ENCODE data around the gene KCNK3. TPM values are rescaled to one million over a fixed set of nuclear protein-coding genes. Genes with fewer than 3 reads are reported as not detected.
"Not testable (repeated sequence)": the region's sequence is repeated elsewhere in the genome, so short reads cannot be mapped to it uniquely, and the experiment has no call there.

Gene KCNK3
- total and polyA plus RNA-seq, 4 donors, result 6.2 to 36.0 (median 24.4) TPM

DNA sequence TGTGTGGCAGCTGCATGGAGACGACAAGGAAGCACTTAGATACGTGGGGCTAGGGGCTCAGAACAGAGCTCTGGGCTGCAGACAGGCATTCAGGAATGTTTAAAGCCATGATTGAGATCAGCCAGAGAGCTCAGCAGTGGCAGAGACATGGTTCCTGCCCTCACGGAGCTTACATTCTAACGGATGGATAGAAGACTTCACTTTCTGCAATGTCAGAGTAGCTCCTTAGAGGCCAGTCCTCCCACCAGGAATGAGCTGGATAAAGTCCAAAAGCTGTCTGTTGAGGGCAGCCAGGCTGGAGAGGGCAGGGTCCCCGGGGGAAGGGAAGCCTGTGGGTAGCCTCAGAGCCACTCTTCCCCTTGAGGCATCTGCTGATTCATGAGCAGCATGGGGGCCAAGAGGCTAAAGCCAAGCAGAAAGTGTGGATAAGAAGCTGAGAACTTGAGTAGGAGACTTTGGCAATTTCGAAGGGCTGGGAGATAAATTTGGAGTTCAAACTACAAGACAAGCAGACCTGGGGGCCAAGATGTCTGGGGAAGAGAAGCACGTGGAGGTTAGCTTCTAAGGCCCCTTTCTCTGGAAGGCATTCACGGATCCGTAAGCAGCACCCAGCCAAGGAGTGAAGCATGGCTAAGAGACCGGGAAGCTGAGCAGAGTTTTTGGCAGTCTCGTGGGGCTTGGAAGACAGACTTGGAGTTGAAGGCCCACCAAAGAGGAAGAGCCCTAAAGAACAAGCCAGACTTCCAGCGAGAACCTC is 41.6 kb upstream of the KCNK3 start:
- Histone ChIP-seq H3K4me3 (ENCODE audit: low read depth, low read length) (no peak overlapping the region), H3K27me3 (ENCODE audit: control insufficient read depth, insufficient read depth, low read length) (no peaks in the 10 kb centered on the region), H3K9me3 (ENCODE audit: control insufficient read depth, insufficient read depth, low read length) (no peaks in the 10 kb centered on the region), H3K36me3 (ENCODE audit: control insufficient read depth, insufficient read depth, low read length) (no peaks in the 10 kb centered on the region), H3K27ac (ENCODE audit: low read depth, low read length) (no peak overlapping the region), H3K4me1 (ENCODE audit: control insufficient read depth, insufficient read depth, low read length) (peaks cover 15% of the 10 kb centered on the region)
- 85% methylated on average over 12 of the region's 12 CpGs for whole genome bisulfite sequencing (ENCODE audit: insufficient coverage)
- DNase-seq (ENCODE audit: low read depth in 4 of 6, low spot score in 6 of 6), result peak in 1 of 6 donors; percentile 43

DNA sequence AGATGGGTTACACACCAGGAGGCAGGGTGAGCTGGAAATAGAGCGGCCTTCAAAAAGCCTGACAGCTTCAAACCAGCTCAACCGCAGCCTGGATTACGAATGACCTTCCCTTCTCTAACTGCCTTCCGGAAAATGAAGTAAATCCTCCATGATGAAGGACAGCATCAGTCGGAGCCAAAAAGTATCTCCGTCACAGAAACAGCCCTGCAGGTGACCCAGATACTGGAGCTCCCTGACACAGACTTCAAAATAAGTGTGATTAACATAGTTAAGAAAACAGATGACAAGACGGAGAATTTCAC is 41.1 kb upstream of the KCNK3 start:
- no peaks in the 10 kb centered on the region for H3K27me3 ChIP-seq (ENCODE audit: control insufficient read depth, insufficient read depth, low read length)
- H3K27ac ChIP-seq (ENCODE audit: low read depth, low read length), result no peak overlapping the region
- H3K4me3 ChIP-seq (ENCODE audit: low read depth, low read length), result no peak overlapping the region
- 100% methylated on average over 3 of the region's 7 CpGs for WGBS (ENCODE audit: insufficient coverage)
- DNase-seq (ENCODE audit: low read depth in 4 of 6, low spot score in 6 of 6), result no peak
- no peaks in the 10 kb centered on the region for H3K9me3 ChIP-seq (ENCODE audit: control insufficient read depth, insufficient read depth, low read length)
- no peaks in the 10 kb centered on the region for H3K36me3 ChIP-seq (ENCODE audit: control insufficient read depth, insufficient read depth, low read length)
- peaks cover 15% of the 10 kb centered on the region for H3K4me1 ChIP-seq (ENCODE audit: control insufficient read depth, insufficient read depth, low read length)

DNA sequence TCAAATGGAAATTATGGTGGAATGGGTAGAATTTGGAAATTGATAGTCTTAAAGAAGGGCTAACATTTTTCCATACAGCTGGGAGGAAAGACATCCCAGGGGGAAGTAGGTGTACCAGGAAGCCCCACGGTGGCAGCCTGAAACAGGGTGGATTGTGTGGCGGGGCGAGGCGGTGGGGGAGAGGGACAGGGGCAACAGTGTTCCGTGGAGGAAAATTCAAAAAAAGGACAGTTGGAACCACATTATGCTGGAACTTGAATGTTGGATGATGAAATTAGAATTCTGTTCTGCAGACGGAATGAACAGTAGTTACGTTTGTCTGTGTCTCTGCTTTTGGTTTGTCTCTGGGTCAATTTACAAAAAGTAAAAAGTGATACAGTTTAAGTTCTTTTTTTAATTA is 40.7 kb upstream of the KCNK3 start:
- no peaks in the 10 kb centered on the region for H3K36me3 ChIP-seq (ENCODE audit: control insufficient read depth, insufficient read depth, low read length)
- DNase-seq (ENCODE audit: low read depth in 4 of 6, low spot score in 6 of 6), result no peak
- WGBS (ENCODE audit: insufficient coverage), result 94% methylated on average over 5 of the region's 7 CpGs
- no peaks in the 10 kb centered on the region for H3K27me3 ChIP-seq (ENCODE audit: control insufficient read depth, insufficient read depth, low read length)
- no peaks in the 10 kb centered on the region for H3K9me3 ChIP-seq (ENCODE audit: control insufficient read depth, insufficient read depth, low read length)
- no peak overlapping the region for H3K4me3 ChIP-seq (ENCODE audit: low read depth, low read length)
- peaks cover 15% of the 10 kb centered on the region for H3K4me1 ChIP-seq (ENCODE audit: control insufficient read depth, insufficient read depth, low read length)
- peak overlapping the region; percentile 33 for H3K27ac ChIP-seq (ENCODE audit: low read depth, low read length)

DNA sequence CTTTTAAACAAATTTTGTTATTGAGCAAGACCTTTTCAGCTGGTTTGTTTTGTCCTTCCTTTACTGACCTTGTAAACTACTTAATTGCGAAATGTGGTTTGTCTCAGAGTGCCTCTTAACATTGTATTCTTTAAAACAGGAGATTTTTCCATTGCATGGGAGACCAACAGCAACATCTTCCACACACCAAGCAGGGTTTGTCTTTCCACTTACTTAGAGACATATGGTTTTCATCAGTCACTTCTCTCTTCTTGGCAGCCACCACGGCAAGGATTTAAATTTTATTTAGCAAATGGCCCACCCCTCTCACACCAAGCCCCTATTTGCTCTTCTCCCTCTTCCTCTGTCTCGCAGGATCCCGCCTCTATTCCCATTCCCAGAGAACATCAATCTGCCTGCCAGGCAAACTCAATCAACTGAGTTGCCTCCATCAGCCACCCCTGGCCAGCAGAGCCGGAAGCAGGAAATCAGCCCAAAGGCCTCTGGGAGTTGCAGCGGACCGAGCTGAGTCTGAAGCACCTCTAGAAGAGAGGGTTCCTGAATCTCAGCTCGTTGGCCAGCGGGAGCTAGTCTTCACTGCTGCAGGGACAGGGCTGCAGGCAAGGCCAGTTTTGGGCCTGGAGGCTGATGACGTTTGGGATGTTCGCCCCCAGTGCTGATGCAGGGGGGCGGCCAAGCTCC is 40.0 kb upstream of the KCNK3 start:
- Histone ChIP-seq H3K27ac (ENCODE audit: low read depth, low read length) (peak overlapping the region; percentile 33), H3K4me1 (ENCODE audit: control insufficient read depth, insufficient read depth, low read length) (peaks cover 9% of the 10 kb centered on the region), H3K27me3 (ENCODE audit: control insufficient read depth, insufficient read depth, low read length) (no peaks in the 10 kb centered on the region), H3K4me3 (ENCODE audit: low read depth, low read length) (no peak overlapping the region), H3K9me3 (ENCODE audit: control insufficient read depth, insufficient read depth, low read length) (no peaks in the 10 kb centered on the region), H3K36me3 (ENCODE audit: control insufficient read depth, insufficient read depth, low read length) (no peaks in the 10 kb centered on the region)
- 77% methylated on average over 11 of the region's 12 CpGs for WGBS (ENCODE audit: insufficient coverage)
- DNase-seq (ENCODE audit: low read depth in 4 of 6, low spot score in 6 of 6), result peak in 1 of 6 donors; percentile 43

DNA sequence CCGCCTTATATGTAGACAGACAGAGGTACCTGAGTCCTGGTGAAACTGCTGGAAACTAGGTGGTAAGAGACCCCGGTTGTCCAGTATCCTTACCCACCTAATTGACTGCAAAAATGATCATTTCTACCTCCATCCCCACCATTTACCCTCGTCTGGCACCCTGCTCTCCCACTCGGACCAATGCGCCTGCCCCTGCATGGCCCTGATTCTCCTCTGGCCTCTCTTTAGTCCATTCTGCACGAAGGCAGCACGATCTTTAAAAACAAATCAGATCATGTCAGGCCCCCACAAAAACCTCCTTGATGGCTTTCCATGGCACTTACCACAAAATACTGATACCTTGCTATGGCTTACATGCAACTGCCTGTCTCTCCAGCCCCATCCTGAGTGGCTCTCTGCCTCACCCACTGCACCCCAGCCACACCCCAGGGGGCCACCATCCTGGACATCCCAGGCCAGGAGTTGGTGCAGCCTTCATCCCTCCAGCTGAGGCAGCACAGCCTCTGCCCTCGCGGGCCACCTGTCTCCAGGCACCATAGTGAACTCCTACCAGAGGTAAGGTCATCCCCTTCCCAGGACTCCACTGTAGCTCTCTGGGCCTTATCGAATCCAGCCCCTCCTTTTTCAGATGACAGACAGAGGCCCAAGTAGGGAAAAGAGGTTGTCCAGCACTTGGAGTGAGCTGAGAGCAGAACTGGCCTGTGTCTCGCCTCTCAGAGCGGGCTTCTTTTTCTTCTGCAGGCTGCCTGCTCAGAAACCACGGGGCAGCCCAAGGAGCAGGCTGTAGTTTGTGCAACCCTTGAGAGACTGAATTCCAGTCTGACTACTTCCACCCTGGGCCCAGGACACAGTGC is 39.1 kb upstream of the KCNK3 start:
- Histone ChIP-seq H3K4me1 (ENCODE audit: control insufficient read depth, insufficient read depth, low read length) (peaks cover 6% of the 10 kb centered on the region), H3K36me3 (ENCODE audit: control insufficient read depth, insufficient read depth, low read length) (no peaks in the 10 kb centered on the region), H3K27ac (ENCODE audit: low read depth, low read length) (no peak overlapping the region), H3K4me3 (ENCODE audit: low read depth, low read length) (no peak overlapping the region), H3K9me3 (ENCODE audit: control insufficient read depth, insufficient read depth, low read length) (no peaks in the 10 kb centered on the region), H3K27me3 (ENCODE audit: control insufficient read depth, insufficient read depth, low read length) (no peaks in the 10 kb centered on the region)
- no peak for DNase-seq (ENCODE audit: low read depth in 4 of 6, low spot score in 6 of 6)
- WGBS (ENCODE audit: insufficient coverage), result 87% methylated on average over 12 of the region's 13 CpGs

DNA sequence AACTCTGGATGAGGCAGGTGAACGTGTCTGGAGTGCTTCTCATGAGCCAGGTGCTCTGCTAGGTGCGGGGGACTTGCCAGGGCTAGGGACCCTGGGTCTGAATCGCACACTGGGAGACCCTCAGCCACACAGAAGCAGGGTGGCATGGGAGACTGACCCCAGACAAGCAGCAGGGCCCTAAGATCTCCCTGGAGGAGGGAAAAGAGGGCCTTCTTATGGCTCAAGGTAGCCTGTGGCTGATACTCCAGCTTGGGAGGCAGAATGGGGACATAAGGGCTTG is 38.5 kb upstream of the KCNK3 start:
- no peaks in the 10 kb centered on the region for H3K36me3 ChIP-seq (ENCODE audit: control insufficient read depth, insufficient read depth, low read length)
- no peak for DNase-seq (ENCODE audit: low read depth in 4 of 6, low spot score in 6 of 6)
- peaks cover 6% of the 10 kb centered on the region for H3K4me1 ChIP-seq (ENCODE audit: control insufficient read depth, insufficient read depth, low read length)
- 78% methylated on average over 3 of the region's 3 CpGs for WGBS (ENCODE audit: insufficient coverage)
- H3K27ac ChIP-seq (ENCODE audit: low read depth, low read length), result no peak overlapping the region
- H3K9me3 ChIP-seq (ENCODE audit: control insufficient read depth, insufficient read depth, low read length), result no peaks in the 10 kb centered on the region
- H3K27me3 ChIP-seq (ENCODE audit: control insufficient read depth, insufficient read depth, low read length), result no peaks in the 10 kb centered on the region
- H3K4me3 ChIP-seq (ENCODE audit: low read depth, low read length), result no peak overlapping the region

DNA sequence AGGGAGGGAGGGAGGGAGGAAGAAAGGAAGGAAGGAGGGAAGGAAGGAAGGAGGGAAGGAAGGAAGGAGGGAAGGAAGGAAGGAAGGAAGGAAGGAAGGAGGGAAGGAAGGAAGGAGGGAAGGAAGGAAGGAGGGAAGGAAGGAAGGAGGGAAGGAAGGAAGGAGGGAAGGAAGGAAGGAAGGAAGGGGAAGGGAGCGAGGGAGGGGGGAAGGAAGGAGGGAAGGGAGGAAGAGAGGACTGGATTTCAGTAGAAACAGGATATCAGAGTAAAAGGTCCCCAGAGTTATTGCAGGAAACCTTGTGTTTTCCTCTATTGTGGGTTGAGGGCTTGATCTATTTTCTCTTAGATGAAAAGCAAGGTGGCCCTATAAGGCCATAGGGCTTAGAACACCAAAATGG is 37.4 kb upstream of the KCNK3 start:
- H3K27me3 ChIP-seq (ENCODE audit: control insufficient read depth, insufficient read depth, low read length); H3K4me1 ChIP-seq (ENCODE audit: control insufficient read depth, insufficient read depth, low read length); H3K9me3 ChIP-seq (ENCODE audit: control insufficient read depth, insufficient read depth, low read length); H3K4me3 ChIP-seq (ENCODE audit: low read depth, low read length); H3K27ac ChIP-seq (ENCODE audit: low read depth, low read length); DNase-seq (ENCODE audit: low read depth in 4 of 6, low spot score in 6 of 6); H3K36me3 ChIP-seq (ENCODE audit: control insufficient read depth, insufficient read depth, low read length): not testable (repeated sequence)
- 57% methylated on average over 1 of the region's 1 CpG for WGBS (ENCODE audit: insufficient coverage)

DNA sequence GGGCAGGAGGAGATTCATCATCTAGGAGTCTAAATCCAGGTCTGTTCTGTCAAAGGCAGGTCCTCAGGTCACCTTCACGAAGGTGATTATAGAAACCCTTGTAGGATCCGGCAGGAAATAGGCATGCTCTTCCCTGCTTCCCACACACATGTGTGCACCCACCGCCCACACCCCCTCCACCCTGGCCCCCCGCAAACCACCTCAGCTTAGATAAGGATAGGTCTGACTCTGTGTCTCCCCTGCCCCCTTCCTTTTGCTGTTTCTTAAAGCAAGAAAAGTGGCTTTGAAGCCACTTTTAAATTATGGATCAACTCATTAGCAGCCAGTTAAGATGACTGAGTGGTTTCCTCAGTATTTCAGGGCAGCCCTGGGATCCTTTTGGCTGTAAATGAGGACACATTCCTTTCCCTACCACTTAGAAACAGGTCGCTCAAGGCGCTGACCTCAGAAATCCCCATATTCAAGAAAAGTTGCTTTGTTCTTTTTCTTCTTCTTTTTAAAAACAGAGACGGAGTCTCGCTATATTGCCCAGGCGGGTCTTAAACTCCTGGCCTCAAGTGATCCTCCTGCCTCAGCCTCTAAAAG is 36.8 kb upstream of the KCNK3 start:
- no peaks in the 10 kb centered on the region for H3K9me3 ChIP-seq (ENCODE audit: control insufficient read depth, insufficient read depth, low read length)
- no peak overlapping the region for H3K4me3 ChIP-seq (ENCODE audit: low read depth, low read length)
- no peaks in the 10 kb centered on the region for H3K4me1 ChIP-seq (ENCODE audit: control insufficient read depth, insufficient read depth, low read length)
- WGBS (ENCODE audit: insufficient coverage), result 47% methylated on average over 2 of the region's 9 CpGs
- H3K27ac ChIP-seq (ENCODE audit: low read depth, low read length), result no peak overlapping the region
- H3K36me3 ChIP-seq (ENCODE audit: control insufficient read depth, insufficient read depth, low read length), result no peaks in the 10 kb centered on the region
- no peak for DNase-seq (ENCODE audit: low read depth in 4 of 6, low spot score in 6 of 6)
- no peaks in the 10 kb centered on the region for H3K27me3 ChIP-seq (ENCODE audit: control insufficient read depth, insufficient read depth, low read length)

DNA sequence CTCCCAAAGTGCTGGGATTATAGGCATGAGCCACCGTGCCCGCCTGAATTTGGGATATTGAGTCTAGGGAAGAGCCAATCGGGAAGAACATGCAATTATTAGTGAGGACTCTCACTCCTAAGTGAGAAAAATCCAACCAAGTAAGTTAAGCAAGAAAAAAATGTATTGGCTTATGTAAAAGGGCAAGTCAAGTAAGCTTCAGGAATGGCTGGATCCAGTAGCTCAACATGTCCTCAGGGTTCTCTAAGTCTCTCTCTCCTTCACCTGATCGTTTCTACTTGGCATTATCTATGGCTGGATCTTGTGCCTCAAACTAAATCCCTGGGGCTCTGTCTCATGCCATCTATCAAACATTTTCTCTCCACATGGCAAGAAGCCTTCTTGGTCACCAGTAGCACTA is 35.3 kb upstream of the KCNK3 start:
- H3K27ac ChIP-seq (ENCODE audit: low read depth, low read length), result no peak overlapping the region
- H3K27me3 ChIP-seq (ENCODE audit: control insufficient read depth, insufficient read depth, low read length), result no peaks in the 10 kb centered on the region
- H3K4me1 ChIP-seq (ENCODE audit: control insufficient read depth, insufficient read depth, low read length), result no peaks in the 10 kb centered on the region
- 67% methylated on average over 1 of the region's 4 CpGs for WGBS (ENCODE audit: insufficient coverage)
- no peak for DNase-seq (ENCODE audit: low read depth in 4 of 6, low spot score in 6 of 6)
- H3K36me3 ChIP-seq (ENCODE audit: control insufficient read depth, insufficient read depth, low read length), result no peaks in the 10 kb centered on the region
- no peak overlapping the region for H3K4me3 ChIP-seq (ENCODE audit: low read depth, low read length)
- H3K9me3 ChIP-seq (ENCODE audit: control insufficient read depth, insufficient read depth, low read length), result no peaks in the 10 kb centered on the region
